GM12873 (cell line): ENCODE data around the gene GIGYF2.

Source experiments
- TF ChIP-seq, protein P1 (sequence below): IDR thresholded peaks from 2 replicates; pipeline ENCODE4 v1.5.1; 2012; ENCODE audit warnings: low read depth, mild to moderate bottlenecking, moderate library complexity, low read length, control low read depth; ENCODE audit not compliant: insufficient read depth; ENCODE audit errors: missing control alignments

GIGYF2 gene

DNA sequence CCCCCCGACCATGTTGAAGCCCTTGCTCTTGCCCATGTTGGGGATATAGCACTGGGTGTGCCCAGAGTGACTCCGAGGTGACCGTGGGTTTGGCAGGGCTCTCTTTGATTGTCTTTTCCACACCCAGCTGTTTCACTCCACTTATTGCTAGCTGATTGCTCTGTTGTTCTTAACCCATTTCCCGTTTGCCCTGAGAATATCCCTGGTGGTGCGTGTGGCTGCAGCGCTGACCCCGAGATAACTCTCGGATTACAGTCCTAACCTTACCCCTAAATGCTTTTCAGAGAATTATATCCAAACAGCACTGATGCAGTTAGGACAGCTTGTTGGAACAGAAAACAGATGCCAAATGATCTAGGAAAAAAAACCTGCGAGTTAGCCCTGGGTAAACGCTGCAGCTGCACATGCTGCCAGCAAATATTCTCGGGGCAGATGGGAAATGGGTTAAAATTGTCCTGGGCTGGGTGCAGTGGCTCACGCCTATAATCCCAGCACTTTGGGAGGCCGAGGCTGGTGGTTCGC, 138.6 kb downstream of the GIGYF2 start:
- TF ChIP-seq, protein P1, sequence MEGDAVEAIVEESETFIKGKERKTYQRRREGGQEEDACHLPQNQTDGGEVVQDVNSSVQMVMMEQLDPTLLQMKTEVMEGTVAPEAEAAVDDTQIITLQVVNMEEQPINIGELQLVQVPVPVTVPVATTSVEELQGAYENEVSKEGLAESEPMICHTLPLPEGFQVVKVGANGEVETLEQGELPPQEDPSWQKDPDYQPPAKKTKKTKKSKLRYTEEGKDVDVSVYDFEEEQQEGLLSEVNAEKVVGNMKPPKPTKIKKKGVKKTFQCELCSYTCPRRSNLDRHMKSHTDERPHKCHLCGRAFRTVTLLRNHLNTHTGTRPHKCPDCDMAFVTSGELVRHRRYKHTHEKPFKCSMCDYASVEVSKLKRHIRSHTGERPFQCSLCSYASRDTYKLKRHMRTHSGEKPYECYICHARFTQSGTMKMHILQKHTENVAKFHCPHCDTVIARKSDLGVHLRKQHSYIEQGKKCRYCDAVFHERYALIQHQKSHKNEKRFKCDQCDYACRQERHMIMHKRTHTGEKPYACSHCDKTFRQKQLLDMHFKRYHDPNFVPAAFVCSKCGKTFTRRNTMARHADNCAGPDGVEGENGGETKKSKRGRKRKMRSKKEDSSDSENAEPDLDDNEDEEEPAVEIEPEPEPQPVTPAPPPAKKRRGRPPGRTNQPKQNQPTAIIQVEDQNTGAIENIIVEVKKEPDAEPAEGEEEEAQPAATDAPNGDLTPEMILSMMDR, result no peak

DNA sequence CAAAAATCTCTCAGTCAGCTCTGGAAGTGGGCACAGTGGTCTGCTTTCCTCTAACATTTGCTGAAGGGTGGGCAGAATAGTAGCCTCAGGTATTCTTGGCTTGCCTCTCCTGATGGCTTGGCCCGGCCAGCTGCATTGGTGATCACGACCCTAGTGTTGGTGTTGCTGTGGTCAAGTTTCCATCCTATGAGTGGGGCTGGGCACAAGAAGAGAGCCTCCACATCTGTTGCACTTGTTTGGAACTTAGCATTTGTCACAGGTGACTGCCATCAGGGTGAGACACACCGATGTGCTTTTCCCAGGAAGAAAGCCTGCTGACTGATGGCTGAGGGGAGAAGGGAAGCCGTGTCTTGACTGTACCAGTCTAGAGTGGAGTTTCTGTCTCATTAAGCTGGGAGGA, 139.8 kb downstream of the GIGYF2 start:
- TF ChIP-seq, protein P1, result no peak

DNA sequence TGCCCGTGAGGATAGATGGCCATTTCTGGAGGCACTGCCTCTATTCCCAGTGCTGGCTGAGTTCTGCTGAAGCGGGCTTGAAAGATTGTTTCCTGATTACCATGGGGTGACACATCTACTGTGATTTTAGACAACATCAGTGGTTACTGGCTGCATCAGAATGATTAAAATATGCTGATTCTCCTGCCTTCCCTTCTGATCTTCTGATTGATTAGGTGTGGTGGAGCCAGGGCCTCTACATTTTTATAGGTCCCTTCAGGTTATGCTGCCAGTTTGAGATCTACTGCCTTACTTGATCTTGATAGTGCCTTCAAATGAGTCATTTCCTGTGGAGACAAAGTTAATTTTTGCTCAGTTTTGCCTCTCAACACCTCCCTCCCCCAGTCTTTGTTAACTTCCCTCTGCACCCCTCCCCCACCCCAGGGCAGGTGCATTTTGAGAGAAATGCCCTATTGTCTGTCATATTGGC, 141.3 kb downstream of the GIGYF2 start:
- TF ChIP-seq, protein P1, result no peak

DNA sequence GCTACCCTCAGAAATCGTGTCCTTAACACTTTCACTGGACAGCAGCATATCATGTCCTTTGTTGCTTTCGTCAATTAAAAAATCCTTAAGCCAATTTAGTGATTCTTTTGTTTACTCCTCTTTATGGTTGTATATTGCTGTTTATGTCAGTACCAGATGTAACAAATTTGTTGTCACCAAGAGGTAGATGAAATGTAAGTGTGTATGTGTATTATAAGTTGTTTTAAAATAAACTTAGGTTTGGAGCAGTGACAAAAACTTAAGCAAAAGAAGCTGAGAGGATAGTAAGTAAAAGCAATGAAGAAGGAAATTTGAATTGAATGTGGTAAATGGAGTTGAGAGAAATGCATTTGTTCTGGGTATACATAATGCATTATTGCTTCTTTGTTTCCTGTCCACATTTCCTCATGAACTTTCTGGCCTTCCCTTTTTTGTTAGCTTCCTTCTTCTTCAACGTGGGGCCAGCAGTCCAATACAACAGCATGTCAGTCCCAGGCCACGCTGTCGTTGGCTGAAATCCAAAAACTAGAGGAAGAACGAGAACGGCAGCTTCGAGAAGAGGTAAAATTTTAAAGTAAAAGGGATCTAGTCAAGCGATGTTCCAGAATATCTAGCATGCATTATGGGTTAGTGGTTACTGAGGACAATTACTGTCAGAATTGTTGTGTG, 142.4 kb downstream of the GIGYF2 start:
- TF ChIP-seq, protein P1, result no peak

DNA sequence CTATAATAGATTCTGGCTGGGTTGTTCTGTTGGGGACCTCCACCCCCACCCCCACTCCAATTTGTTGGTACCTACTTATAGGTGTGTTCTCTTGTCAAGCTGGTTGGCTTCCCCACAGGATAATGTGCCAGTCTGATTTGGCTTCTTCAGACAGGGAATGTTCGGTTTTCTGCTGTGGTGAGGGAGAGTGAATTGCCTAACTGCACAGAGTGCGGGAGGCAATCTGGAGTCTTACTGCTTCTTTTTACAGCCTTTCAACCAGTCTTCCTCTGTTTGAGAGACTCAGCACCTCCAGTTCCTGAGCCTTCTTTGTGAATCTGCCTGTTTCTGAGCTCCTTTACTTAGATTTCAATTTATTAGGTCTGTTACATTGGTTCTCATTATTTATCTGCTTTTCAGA, 145.6 kb downstream of the GIGYF2 start:
- TF ChIP-seq, protein P1, result no peak

DNA sequence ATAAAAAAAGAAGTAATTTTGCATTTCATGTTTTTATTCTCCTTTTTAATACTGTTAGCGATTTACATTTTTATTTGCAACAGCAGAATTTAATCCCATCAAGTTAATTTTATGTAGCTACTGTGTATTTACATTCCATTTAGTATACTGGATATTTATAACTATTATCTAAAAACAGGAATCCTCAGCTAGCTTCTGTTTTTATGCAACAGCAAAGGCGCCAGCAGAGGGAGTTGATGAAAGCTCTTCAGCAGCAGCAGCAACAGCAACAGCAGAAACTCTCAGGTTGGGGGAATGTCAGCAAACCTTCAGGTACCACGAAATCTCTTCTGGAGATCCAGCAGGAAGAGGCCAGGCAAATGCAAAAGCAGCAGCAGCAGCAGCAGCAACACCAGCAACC, 146.7 kb downstream of the GIGYF2 start:
- TF ChIP-seq, protein P1, result no peak

DNA sequence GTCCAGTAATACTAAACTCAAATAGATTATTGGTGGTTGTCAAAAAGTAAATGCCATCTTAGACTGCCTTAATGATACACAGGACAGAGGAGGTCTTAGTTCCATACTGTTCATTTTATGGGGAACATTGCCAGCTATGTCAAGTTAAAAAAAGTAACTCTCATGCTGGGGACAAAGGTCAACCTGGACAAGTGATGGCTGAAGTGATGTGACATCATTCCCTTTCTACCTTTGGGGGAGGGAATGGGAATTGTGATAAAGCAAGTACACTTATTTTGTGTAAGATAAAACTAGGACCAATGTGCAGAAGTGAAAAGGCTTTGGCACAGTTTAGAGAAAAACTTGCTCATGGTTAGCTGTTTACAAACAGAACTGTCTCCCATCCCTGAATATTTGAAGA, 148.9 kb downstream of the GIGYF2 start:
- TF ChIP-seq, protein P1, result no peak
